GM23338 (cell line): ENCODE measurements around the gene SLU7. TPM values are rescaled to one million over a fixed set of nuclear protein-coding genes. Genes with fewer than 3 reads are reported as not detected.

Experiments
- ATAC-seq: fragments of 200-7000 bp; cut with Tn5 transposase; 3 replicates; pipeline ENCODE4 v1.9.1; 2020
- DNase-seq: peaks from one replicate; pipeline ENCODE4 v3.0.0-alpha.2; 2015; ENCODE audit warnings: low spot score
- H2AFZ ChIP-seq: fragments of 200-600 bp; sonication (generic); 2 replicates; pipeline ENCODE4 v1.8.0; 2016; ENCODE audit warnings: antibody characterized with exemption, mild to moderate bottlenecking, moderate library complexity
- H3F3A ChIP-seq: fragments of 200-600 bp; sonication (generic); replicated peaks from 2 replicates; pipeline ENCODE4 v1.8.0; 2017; ENCODE audit warnings: antibody characterized with exemption, mixed run types, low read depth
- H3K27ac ChIP-seq: fragments of 200-600 bp; sonication (generic); 2 replicates; pipeline ENCODE4 v1.6.1; 2016; ENCODE audit warnings: low read depth
- H3K27me3 ChIP-seq: fragments of 200-600 bp; sonication (generic); 2 replicates; pipeline ENCODE4 v1.8.0; 2016; ENCODE audit warnings: mild to moderate bottlenecking, mixed run types, moderate library complexity; ENCODE audit not compliant: insufficient read depth
- H3K36me3 ChIP-seq: fragments of 200-600 bp; sonication (generic); 2 replicates; pipeline ENCODE4 v1.8.0; 2016; ENCODE audit warnings: mild to moderate bottlenecking; ENCODE audit not compliant: insufficient read depth
- H3K4me1 ChIP-seq: fragments of 200-600 bp; sonication (generic); 2 replicates; pipeline ENCODE4 v1.8.0; 2016; ENCODE audit warnings: mild to moderate bottlenecking, moderate library complexity; ENCODE audit not compliant: insufficient read depth
- H3K4me2 ChIP-seq: fragments of 200-600 bp; sonication (generic); 2 replicates; pipeline ENCODE4 v1.7.1; 2017; ENCODE audit warnings: mixed run types
- H3K4me3 ChIP-seq: fragments of 200-600 bp; sonication (generic); 2 replicates; pipeline ENCODE4 v1.6.1; 2016; ENCODE audit warnings: mixed run types
- H3K79me2 ChIP-seq: fragments of 200-600 bp; sonication (generic); replicated peaks from 2 replicates; pipeline ENCODE4 v1.8.0; 2017; ENCODE audit warnings: mild to moderate bottlenecking; ENCODE audit not compliant: insufficient read depth
- H3K9me2 ChIP-seq: fragments of 200-600 bp; sonication (generic); 2 replicates; pipeline ENCODE4 v1.8.0; 2017; ENCODE audit not compliant: insufficient read depth
- H4K20me1 ChIP-seq: fragments of 200-600 bp; sonication (generic); replicated peaks from 2 replicates; pipeline ENCODE4 v1.8.0; 2017; ENCODE audit warnings: mild to moderate bottlenecking; ENCODE audit not compliant: insufficient read depth
- H3K27ac Mint-ChIP-seq: 2 replicates; pipeline ENCODE4 v1.8.0; 2020; ENCODE audit warnings: inconsistent platforms, mild to moderate bottlenecking, moderate library complexity, mixed read lengths
- H3K27me3 Mint-ChIP-seq: 3 replicates; pipeline ENCODE4 v1.8.0; 2022; ENCODE audit warnings: low read depth, mild to moderate bottlenecking, moderate library complexity, mixed read lengths, inconsistent platforms; ENCODE audit not compliant: insufficient read depth, poor library complexity
- H3K36me3 Mint-ChIP-seq: 3 replicates; pipeline ENCODE4 v1.8.0; 2021; ENCODE audit warnings: low read depth, mild to moderate bottlenecking, inconsistent platforms, moderate library complexity, mixed read lengths
- H3K4me1 Mint-ChIP-seq: 3 replicates; pipeline ENCODE4 v1.8.0; 2020; ENCODE audit warnings: mild to moderate bottlenecking, inconsistent platforms, mixed read lengths
- H3K4me3 Mint-ChIP-seq: 3 replicates; pipeline ENCODE4 v1.8.0; 2021; ENCODE audit warnings: moderate library complexity, mild to moderate bottlenecking, inconsistent platforms, mixed read lengths
- H3K9me3 Mint-ChIP-seq: 3 replicates; pipeline ENCODE4 v1.8.0; 2020; ENCODE audit warnings: moderate library complexity, mild to moderate bottlenecking, inconsistent platforms, mixed read lengths
- CREB1 ChIP-seq: fragments of 250-450 bp; sonication (Bioruptor Pico); IDR thresholded peaks from 2 replicates; pipeline ENCODE4 v1.5.0; 2020; ENCODE audit warnings: low read depth, mild to moderate bottlenecking, moderate library complexity
- EZH2 ChIP-seq: fragments of 200-600 bp; sonication (generic); IDR thresholded peaks from one replicate; pipeline ENCODE4 v1.8.0; 2017; ENCODE audit warnings: antibody characterized with exemption, mild to moderate bottlenecking, low read depth; ENCODE audit not compliant: unreplicated experiment
- EZH2phosphoT487 ChIP-seq: fragments of 200-600 bp; sonication (generic); IDR thresholded peaks from one replicate; pipeline ENCODE4 v1.8.1; 2018; ENCODE audit warnings: antibody characterized with exemption; ENCODE audit not compliant: unreplicated experiment
- POLR2AphosphoS5 ChIP-seq: IDR thresholded peaks from 2 replicates; pipeline ENCODE4 v1.6.1; 2016; ENCODE audit warnings: antibody characterized with exemption, low read depth
- STAT1 ChIP-seq: IDR thresholded peaks from one replicate; pipeline ENCODE4 v1.6.1; 2016; ENCODE audit warnings: antibody characterized with exemption; ENCODE audit not compliant: unreplicated experiment
- ZNF331 ChIP-seq: fragments of 250-450 bp; sonication (Bioruptor Pico); IDR thresholded peaks from 2 replicates; pipeline ENCODE4 v1.5.0; 2020; ENCODE audit warnings: low read depth, mild to moderate bottlenecking, moderate library complexity
- polyA plus RNA-seq: library from polyadenylated mRNA; unstranded; fragments of >200 nt; fragmentation: Nextera tagmentation; extraction: Ambion mirVana; gene quantifications from 2 replicates; pipeline ENCODE4 v1.2.1, GENCODE V29; 2016
- total RNA-seq: library from RNA; depleted of rRNA; stranded (reverse); fragments of >200 nt; shearing (Covaris generic); gene quantifications from 2 replicates; pipeline ENCODE4 v1.2.3, GENCODE V29; 2014
- TF ChIP-seq, protein P1 (sequence below): fragments of 250-450 bp; sonication (Bioruptor Pico); IDR thresholded peaks from 2 replicates; pipeline ENCODE4 v1.5.0; 2020; ENCODE audit warnings: mild to moderate bottlenecking, moderate library complexity
- TF ChIP-seq, protein P2 (sequence below): IDR thresholded peaks from one replicate; pipeline ENCODE4 v1.6.1; 2018; ENCODE audit warnings: antibody characterized with exemption; ENCODE audit not compliant: unreplicated experiment
- TF ChIP-seq, protein P3 (sequence below), 2 experiments: fragments of 200-600 bp in 1 of 2; sonication (generic) in 1 of 2; conservative IDR thresholded peaks; 2 replicates each; pipeline versions ENCODE4 v1.5.1 to v1.6.1; 2016 to 2017; ENCODE audit warnings: antibody characterized with exemption in 2 of 2, low read depth in 2 of 2, mild to moderate bottlenecking in 2 of 2, moderate library complexity in 1 of 2
- TF ChIP-seq, protein P4 (sequence below): IDR thresholded peaks from 2 replicates; pipeline ENCODE4 v1.6.1; 2016; ENCODE audit warnings: antibody characterized with exemption

Gene SLU7
- total and polyA plus RNA-seq, 2 experiments from 2014 or later: 27.0 to 47.5 TPM

- TF ChIP-seq, protein P1, sequence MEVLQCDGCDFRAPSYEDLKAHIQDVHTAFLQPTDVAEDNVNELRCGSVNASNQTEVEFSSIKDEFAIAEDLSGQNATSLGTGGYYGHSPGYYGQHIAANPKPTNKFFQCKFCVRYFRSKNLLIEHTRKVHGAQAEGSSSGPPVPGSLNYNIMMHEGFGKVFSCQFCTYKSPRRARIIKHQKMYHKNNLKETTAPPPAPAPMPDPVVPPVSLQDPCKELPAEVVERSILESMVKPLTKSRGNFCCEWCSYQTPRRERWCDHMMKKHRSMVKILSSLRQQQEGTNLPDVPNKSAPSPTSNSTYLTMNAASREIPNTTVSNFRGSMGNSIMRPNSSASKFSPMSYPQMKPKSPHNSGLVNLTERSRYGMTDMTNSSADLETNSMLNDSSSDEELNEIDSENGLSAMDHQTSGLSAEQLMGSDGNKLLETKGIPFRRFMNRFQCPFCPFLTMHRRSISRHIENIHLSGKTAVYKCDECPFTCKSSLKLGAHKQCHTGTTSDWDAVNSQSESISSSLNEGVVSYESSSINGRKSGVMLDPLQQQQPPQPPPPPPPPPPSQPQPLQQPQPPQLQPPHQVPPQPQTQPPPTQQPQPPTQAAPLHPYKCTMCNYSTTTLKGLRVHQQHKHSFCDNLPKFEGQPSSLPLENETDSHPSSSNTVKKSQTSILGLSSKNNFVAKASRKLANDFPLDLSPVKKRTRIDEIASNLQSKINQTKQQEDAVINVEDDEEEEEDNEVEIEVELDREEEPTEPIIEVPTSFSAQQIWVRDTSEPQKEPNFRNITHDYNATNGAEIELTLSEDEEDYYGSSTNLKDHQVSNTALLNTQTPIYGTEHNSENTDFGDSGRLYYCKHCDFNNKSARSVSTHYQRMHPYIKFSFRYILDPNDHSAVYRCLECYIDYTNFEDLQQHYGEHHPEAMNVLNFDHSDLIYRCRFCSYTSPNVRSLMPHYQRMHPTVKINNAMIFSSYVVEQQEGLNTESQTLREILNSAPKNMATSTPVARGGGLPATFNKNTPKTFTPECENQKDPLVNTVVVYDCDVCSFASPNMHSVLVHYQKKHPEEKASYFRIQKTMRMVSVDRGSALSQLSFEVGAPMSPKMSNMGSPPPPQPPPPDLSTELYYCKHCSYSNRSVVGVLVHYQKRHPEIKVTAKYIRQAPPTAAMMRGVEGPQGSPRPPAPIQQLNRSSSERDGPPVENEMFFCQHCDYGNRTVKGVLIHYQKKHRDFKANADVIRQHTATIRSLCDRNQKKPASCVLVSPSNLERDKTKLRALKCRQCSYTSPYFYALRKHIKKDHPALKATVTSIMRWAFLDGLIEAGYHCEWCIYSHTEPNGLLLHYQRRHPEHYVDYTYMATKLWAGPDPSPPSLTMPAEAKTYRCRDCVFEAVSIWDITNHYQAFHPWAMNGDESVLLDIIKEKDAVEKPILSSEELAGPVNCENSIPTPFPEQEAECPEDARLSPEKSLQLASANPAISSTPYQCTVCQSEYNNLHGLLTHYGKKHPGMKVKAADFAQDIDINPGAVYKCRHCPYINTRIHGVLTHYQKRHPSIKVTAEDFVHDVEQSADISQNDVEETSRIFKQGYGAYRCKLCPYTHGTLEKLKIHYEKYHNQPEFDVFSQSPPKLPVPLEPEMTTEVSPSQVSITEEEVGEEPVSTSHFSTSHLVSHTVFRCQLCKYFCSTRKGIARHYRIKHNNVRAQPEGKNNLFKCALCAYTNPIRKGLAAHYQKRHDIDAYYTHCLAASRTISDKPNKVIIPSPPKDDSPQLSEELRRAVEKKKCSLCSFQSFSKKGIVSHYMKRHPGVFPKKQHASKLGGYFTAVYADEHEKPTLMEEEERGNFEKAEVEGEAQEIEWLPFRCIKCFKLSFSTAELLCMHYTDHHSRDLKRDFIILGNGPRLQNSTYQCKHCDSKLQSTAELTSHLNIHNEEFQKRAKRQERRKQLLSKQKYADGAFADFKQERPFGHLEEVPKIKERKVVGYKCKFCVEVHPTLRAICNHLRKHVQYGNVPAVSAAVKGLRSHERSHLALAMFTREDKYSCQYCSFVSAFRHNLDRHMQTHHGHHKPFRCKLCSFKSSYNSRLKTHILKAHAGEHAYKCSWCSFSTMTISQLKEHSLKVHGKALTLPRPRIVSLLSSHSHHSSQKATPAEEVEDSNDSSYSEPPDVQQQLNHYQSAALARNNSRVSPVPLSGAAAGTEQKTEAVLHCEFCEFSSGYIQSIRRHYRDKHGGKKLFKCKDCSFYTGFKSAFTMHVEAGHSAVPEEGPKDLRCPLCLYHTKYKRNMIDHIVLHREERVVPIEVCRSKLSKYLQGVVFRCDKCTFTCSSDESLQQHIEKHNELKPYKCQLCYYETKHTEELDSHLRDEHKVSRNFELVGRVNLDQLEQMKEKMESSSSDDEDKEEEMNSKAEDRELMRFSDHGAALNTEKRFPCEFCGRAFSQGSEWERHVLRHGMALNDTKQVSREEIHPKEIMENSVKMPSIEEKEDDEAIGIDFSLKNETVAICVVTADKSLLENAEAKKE (CRISPR knock-in tag): no peak
Measured at GRCh38 chr5:160380041-160380440, 38.8 kb downstream of the SLU7 start (continued).

- no peaks in the 10 kb centered on the region for H3K36me3 ChIP-seq
- ATAC-seq (no peak), DNase-seq (no peak)
- Mint-ChIP-seq H3K27ac (no peak overlapping the region), H3K4me3 (no peak overlapping the region), H3K36me3 (no peaks in the 10 kb centered on the region), H3K27me3 (no peaks in the 10 kb centered on the region), H3K9me3 (no peaks in the 10 kb centered on the region), H3K4me1 (peaks cover 11% of the 10 kb centered on the region; the same call in 2 of the 3 replicates)
- H3K4me3 ChIP-seq: no peak overlapping the region
- H3K27me3 ChIP-seq: no peaks in the 10 kb centered on the region
- H3K4me1 ChIP-seq: peaks cover 3% of the 10 kb centered on the region; the same call in 1 of the 2 replicates
- no peak overlapping the region for H2AFZ ChIP-seq
- H3K9me2 ChIP-seq: no peaks in the 10 kb centered on the region
- H3K79me2 ChIP-seq: no peaks in the 10 kb centered on the region
- no peak overlapping the region for H3K27ac ChIP-seq
- H3F3A ChIP-seq: no peaks in the 10 kb centered on the region
- no peaks in the 10 kb centered on the region for H4K20me1 ChIP-seq
- H3K4me2 ChIP-seq: 0 out of 2 replicates have a peak overlapping the region, but pooled peaks have one; percentile 15
- no peak for TF ChIP-seq POLR2AphosphoS5
- TF ChIP-seq, protein P2, sequence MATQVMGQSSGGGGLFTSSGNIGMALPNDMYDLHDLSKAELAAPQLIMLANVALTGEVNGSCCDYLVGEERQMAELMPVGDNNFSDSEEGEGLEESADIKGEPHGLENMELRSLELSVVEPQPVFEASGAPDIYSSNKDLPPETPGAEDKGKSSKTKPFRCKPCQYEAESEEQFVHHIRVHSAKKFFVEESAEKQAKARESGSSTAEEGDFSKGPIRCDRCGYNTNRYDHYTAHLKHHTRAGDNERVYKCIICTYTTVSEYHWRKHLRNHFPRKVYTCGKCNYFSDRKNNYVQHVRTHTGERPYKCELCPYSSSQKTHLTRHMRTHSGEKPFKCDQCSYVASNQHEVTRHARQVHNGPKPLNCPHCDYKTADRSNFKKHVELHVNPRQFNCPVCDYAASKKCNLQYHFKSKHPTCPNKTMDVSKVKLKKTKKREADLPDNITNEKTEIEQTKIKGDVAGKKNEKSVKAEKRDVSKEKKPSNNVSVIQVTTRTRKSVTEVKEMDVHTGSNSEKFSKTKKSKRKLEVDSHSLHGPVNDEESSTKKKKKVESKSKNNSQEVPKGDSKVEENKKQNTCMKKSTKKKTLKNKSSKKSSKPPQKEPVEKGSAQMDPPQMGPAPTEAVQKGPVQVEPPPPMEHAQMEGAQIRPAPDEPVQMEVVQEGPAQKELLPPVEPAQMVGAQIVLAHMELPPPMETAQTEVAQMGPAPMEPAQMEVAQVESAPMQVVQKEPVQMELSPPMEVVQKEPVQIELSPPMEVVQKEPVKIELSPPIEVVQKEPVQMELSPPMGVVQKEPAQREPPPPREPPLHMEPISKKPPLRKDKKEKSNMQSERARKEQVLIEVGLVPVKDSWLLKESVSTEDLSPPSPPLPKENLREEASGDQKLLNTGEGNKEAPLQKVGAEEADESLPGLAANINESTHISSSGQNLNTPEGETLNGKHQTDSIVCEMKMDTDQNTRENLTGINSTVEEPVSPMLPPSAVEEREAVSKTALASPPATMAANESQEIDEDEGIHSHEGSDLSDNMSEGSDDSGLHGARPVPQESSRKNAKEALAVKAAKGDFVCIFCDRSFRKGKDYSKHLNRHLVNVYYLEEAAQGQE: no peak
- TF ChIP-seq ZNF331 (CRISPR knock-in tag): no peak
- TF ChIP-seq CREB1 (CRISPR knock-in tag): no peak
- no peak for TF ChIP-seq EZH2
- no peak for TF ChIP-seq STAT1
- TF ChIP-seq, protein P3, sequence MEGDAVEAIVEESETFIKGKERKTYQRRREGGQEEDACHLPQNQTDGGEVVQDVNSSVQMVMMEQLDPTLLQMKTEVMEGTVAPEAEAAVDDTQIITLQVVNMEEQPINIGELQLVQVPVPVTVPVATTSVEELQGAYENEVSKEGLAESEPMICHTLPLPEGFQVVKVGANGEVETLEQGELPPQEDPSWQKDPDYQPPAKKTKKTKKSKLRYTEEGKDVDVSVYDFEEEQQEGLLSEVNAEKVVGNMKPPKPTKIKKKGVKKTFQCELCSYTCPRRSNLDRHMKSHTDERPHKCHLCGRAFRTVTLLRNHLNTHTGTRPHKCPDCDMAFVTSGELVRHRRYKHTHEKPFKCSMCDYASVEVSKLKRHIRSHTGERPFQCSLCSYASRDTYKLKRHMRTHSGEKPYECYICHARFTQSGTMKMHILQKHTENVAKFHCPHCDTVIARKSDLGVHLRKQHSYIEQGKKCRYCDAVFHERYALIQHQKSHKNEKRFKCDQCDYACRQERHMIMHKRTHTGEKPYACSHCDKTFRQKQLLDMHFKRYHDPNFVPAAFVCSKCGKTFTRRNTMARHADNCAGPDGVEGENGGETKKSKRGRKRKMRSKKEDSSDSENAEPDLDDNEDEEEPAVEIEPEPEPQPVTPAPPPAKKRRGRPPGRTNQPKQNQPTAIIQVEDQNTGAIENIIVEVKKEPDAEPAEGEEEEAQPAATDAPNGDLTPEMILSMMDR (conservative IDR thresholded peaks at IDR 0.05; ENCODE audit: low read depth in 2 of 2): no peak
- TF ChIP-seq EZH2phosphoT487: no peak
- TF ChIP-seq, protein P4, sequence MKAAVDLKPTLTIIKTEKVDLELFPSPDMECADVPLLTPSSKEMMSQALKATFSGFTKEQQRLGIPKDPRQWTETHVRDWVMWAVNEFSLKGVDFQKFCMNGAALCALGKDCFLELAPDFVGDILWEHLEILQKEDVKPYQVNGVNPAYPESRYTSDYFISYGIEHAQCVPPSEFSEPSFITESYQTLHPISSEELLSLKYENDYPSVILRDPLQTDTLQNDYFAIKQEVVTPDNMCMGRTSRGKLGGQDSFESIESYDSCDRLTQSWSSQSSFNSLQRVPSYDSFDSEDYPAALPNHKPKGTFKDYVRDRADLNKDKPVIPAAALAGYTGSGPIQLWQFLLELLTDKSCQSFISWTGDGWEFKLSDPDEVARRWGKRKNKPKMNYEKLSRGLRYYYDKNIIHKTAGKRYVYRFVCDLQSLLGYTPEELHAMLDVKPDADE: no peak
Measured at GRCh38 chr5:160379511-160379910, 39.4 kb downstream of the SLU7 start.
